ENCODE data around the gene VTI1A. TPM values are rescaled to one million over a fixed set of nuclear protein-coding genes. Genes with fewer than 3 reads are reported as not detected.

Gene VTI1A
- polyA plus RNA-seq, 1 donor from 2014 or later = 28.7 TPM

DNA sequence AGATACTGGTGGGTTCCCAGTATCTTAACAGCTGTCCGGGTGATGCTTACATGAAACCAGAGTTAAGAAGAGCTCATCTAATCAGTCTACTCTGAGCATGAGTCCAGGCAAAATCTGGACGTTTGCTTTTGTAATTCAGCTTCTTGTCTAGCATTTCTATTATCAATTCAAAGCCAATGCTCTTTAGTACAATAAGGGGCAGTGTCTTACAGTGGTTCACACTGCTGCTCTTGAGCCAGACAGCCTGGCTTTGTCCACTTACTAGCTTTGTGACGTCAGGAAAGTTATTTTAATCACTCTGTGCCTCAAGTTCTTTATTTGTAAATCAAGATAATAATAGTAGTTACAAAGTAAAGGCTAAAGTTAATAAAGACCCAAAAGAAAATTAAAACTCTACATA, 275.7 kb downstream of the VTI1A start:
- no peaks in the 10 kb centered on the region for H4K20me1 ChIP-seq (ENCODE audit: insufficient read depth)
- no peaks in the 10 kb centered on the region for H3K79me2 ChIP-seq (replicated peaks; ENCODE audit: insufficient read depth, low read length)
- H3K4me2 ChIP-seq (ENCODE audit: low read length) = no peak overlapping the region
- no peaks in the 10 kb centered on the region for H3K36me3 ChIP-seq (ENCODE audit: insufficient read depth, low read length)
- no peaks in the 10 kb centered on the region for H3K9me3 ChIP-seq (ENCODE audit: low read length)
- H3K27ac ChIP-seq (ENCODE audit: low read length) = no peak overlapping the region
- no peaks in the 10 kb centered on the region for H3K9me2 ChIP-seq (ENCODE audit: insufficient read depth, low read length)
- no peaks in the 10 kb centered on the region for H3K27me3 ChIP-seq (ENCODE audit: insufficient read depth, low read depth, low read length)
- no peak overlapping the region for H2AFZ ChIP-seq (ENCODE audit: low read depth, low read length)
- no peaks in the 10 kb centered on the region for H3F3A ChIP-seq (ENCODE audit: insufficient read depth, low read length, poor library complexity, severe bottlenecking)
- no peak overlapping the region for H3K9ac ChIP-seq (ENCODE audit: low read length)
- no peak overlapping the region for H3K4me3 ChIP-seq (ENCODE audit: low read length)
- TF ChIP-seq MXI1 (conservative IDR thresholded peaks at IDR 0.05; ENCODE audit: poor library complexity, severe bottlenecking) = no peak
- TF ChIP-seq, protein P1, sequence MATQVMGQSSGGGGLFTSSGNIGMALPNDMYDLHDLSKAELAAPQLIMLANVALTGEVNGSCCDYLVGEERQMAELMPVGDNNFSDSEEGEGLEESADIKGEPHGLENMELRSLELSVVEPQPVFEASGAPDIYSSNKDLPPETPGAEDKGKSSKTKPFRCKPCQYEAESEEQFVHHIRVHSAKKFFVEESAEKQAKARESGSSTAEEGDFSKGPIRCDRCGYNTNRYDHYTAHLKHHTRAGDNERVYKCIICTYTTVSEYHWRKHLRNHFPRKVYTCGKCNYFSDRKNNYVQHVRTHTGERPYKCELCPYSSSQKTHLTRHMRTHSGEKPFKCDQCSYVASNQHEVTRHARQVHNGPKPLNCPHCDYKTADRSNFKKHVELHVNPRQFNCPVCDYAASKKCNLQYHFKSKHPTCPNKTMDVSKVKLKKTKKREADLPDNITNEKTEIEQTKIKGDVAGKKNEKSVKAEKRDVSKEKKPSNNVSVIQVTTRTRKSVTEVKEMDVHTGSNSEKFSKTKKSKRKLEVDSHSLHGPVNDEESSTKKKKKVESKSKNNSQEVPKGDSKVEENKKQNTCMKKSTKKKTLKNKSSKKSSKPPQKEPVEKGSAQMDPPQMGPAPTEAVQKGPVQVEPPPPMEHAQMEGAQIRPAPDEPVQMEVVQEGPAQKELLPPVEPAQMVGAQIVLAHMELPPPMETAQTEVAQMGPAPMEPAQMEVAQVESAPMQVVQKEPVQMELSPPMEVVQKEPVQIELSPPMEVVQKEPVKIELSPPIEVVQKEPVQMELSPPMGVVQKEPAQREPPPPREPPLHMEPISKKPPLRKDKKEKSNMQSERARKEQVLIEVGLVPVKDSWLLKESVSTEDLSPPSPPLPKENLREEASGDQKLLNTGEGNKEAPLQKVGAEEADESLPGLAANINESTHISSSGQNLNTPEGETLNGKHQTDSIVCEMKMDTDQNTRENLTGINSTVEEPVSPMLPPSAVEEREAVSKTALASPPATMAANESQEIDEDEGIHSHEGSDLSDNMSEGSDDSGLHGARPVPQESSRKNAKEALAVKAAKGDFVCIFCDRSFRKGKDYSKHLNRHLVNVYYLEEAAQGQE (IDR thresholded peaks at IDR 0.05; ENCODE audit: borderline replicate concordance) = no peak
- no peak for TF ChIP-seq EZH2 (IDR thresholded peaks at IDR 0.05; ENCODE audit: borderline replicate concordance, insufficient read depth, low read length, poor library complexity, severe bottlenecking)
- TF ChIP-seq, protein P2, sequence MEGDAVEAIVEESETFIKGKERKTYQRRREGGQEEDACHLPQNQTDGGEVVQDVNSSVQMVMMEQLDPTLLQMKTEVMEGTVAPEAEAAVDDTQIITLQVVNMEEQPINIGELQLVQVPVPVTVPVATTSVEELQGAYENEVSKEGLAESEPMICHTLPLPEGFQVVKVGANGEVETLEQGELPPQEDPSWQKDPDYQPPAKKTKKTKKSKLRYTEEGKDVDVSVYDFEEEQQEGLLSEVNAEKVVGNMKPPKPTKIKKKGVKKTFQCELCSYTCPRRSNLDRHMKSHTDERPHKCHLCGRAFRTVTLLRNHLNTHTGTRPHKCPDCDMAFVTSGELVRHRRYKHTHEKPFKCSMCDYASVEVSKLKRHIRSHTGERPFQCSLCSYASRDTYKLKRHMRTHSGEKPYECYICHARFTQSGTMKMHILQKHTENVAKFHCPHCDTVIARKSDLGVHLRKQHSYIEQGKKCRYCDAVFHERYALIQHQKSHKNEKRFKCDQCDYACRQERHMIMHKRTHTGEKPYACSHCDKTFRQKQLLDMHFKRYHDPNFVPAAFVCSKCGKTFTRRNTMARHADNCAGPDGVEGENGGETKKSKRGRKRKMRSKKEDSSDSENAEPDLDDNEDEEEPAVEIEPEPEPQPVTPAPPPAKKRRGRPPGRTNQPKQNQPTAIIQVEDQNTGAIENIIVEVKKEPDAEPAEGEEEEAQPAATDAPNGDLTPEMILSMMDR (IDR thresholded peaks at IDR 0.05; ENCODE audit: poor library complexity, severe bottlenecking) = no peak
- TF ChIP-seq SMC3 (conservative IDR thresholded peaks at IDR 0.05; ENCODE audit: poor library complexity) = no peak
- TF ChIP-seq POLR2AphosphoS5 (IDR thresholded peaks at IDR 0.05) = no peak
- no peak for TF ChIP-seq RAD21 (conservative IDR thresholded peaks at IDR 0.05)
- TF ChIP-seq EP300 (conservative IDR thresholded peaks at IDR 0.05; ENCODE audit: poor library complexity, severe bottlenecking) = no peak
- TF ChIP-seq TAF1 (IDR thresholded peaks at IDR 0.05; ENCODE audit: low read depth) = no peak

GRCh38 chr10:112723876-112724275, 276.9 kb downstream of the VTI1A start:
- Histone ChIP-seq H4K20me1 (ENCODE audit: insufficient read depth) (no peaks in the 10 kb centered on the region), H3K4me2 (ENCODE audit: low read length) (no peak overlapping the region), H3K9me2 (ENCODE audit: insufficient read depth, low read length) (no peaks in the 10 kb centered on the region), H3K9ac (ENCODE audit: low read length) (no peak overlapping the region), H3F3A (ENCODE audit: insufficient read depth, low read length, poor library complexity, severe bottlenecking) (no peaks in the 10 kb centered on the region), H3K9me3 (ENCODE audit: low read length) (no peaks in the 10 kb centered on the region), H3K79me2 (replicated peaks; ENCODE audit: insufficient read depth, low read length) (no peaks in the 10 kb centered on the region), H3K4me3 (ENCODE audit: low read length) (no peak overlapping the region), H3K27ac (ENCODE audit: low read length) (no peak overlapping the region), H3K27me3 (ENCODE audit: insufficient read depth, low read depth, low read length) (no peaks in the 10 kb centered on the region), H3K36me3 (ENCODE audit: insufficient read depth, low read length) (no peaks in the 10 kb centered on the region), H2AFZ (ENCODE audit: low read depth, low read length) (no peak overlapping the region)
- TF ChIP-seq, protein P2 (IDR thresholded peaks at IDR 0.05; ENCODE audit: poor library complexity, severe bottlenecking) = no peak
- TF ChIP-seq MXI1 (conservative IDR thresholded peaks at IDR 0.05; ENCODE audit: poor library complexity, severe bottlenecking) = no peak
- no peak for TF ChIP-seq EP300 (conservative IDR thresholded peaks at IDR 0.05; ENCODE audit: poor library complexity, severe bottlenecking)
- TF ChIP-seq SMC3 (conservative IDR thresholded peaks at IDR 0.05; ENCODE audit: poor library complexity) = no peak
- no peak for TF ChIP-seq RAD21 (conservative IDR thresholded peaks at IDR 0.05)
- TF ChIP-seq, protein P1 (IDR thresholded peaks at IDR 0.05; ENCODE audit: borderline replicate concordance) = no peak
- no peak for TF ChIP-seq EZH2 (IDR thresholded peaks at IDR 0.05; ENCODE audit: borderline replicate concordance, insufficient read depth, low read length, poor library complexity, severe bottlenecking)
- no peak for TF ChIP-seq TAF1 (IDR thresholded peaks at IDR 0.05; ENCODE audit: low read depth)
- no peak for TF ChIP-seq POLR2AphosphoS5 (IDR thresholded peaks at IDR 0.05)
